A549 (cell line): ENCODE measurements around the gene ZC3H18.

ENCODE experiments used
- BHLHE40 ChIP-seq: IDR thresholded peaks from 2 replicates; pipeline ENCODE4 v1.6.1; 2012; ENCODE audit warnings: low read depth, low read length, inconsistent platforms
- CTCF ChIP-seq: fragments of >200 bp; sonication (Bioruptor Twin); formaldehyde crosslinking; IDR thresholded peaks from 3 replicates; pipeline ENCODE4 v1.5.1; 2016
- HES2 ChIP-seq: fragments of >200 bp; sonication (Bioruptor Twin); formaldehyde crosslinking; IDR thresholded peaks from 2 replicates; pipeline ENCODE4 v1.6.1; 2016
- HMGXB4 ChIP-seq: fragments of 250-450 bp; sonication (Bioruptor Pico); IDR thresholded peaks from 2 replicates; pipeline ENCODE4 v1.5.0; 2021; ENCODE audit warnings: mild to moderate bottlenecking, moderate library complexity, borderline replicate concordance
- HOXA7 ChIP-seq: fragments of 250-450 bp; sonication (Bioruptor Pico); IDR thresholded peaks from 2 replicates; pipeline ENCODE4 v1.5.0; 2020; ENCODE audit warnings: mild to moderate bottlenecking, moderate library complexity
- KDM1A ChIP-seq: fragments of 200-600 bp; sonication (generic); IDR thresholded peaks from 2 replicates; pipeline ENCODE4 v1.6.1; 2016; ENCODE audit warnings: low read depth, mild to moderate bottlenecking
- MAX ChIP-seq: IDR thresholded peaks from 2 replicates; pipeline ENCODE4 v1.6.1; 2012
- POLR2A ChIP-seq: IDR thresholded peaks from 2 replicates; pipeline ENCODE4 v1.6.1; 2012; ENCODE audit warnings: mild to moderate bottlenecking, low read length
- SREBF2 ChIP-seq: fragments of 450-650 bp; IDR thresholded peaks from 2 replicates; pipeline ENCODE4 v1.6.1; 2014; ENCODE audit warnings: mild to moderate bottlenecking, moderate library complexity

GRCh38 chr16:88610080-88610479 is 39.9 kb downstream of the ZC3H18 start:
- no peak for TF ChIP-seq CTCF
- TF ChIP-seq POLR2A: no peak
- TF ChIP-seq HOXA7: no peak
- TF ChIP-seq MAX: no peak
- TF ChIP-seq KDM1A: no peak
- TF ChIP-seq BHLHE40: no peak
- TF ChIP-seq HES2: no peak
- no peak for TF ChIP-seq SREBF2
- no peak for TF ChIP-seq HMGXB4 (CRISPR knock-in tag)
